Measurements from ENCODE around the gene BBS9.
"Not testable (repeated sequence)": the region's sequence is repeated elsewhere in the genome, so short reads cannot be mapped to it uniquely, and the experiment has no call there.

Gene BBS9

DNA sequence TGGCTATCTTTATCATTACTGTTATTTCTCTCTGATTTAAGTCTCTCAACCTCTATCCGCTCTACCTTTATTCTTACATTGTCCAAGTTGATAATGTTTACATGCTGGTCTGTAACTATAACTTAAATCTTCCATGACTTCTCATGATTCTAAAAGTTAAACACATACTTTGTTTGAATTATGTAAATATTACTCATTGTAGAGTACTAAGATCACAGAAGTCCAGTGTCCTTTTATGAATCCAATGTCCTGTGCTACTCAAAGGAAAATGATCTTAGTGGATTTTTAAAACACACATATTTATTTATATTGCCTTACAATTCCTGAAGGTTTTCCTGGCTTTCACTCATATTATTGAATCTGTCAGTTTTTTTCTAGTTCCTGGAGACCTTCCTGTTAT lies 70.9 kb downstream of the BBS9 start:
- no peak for DNase-seq

DNA sequence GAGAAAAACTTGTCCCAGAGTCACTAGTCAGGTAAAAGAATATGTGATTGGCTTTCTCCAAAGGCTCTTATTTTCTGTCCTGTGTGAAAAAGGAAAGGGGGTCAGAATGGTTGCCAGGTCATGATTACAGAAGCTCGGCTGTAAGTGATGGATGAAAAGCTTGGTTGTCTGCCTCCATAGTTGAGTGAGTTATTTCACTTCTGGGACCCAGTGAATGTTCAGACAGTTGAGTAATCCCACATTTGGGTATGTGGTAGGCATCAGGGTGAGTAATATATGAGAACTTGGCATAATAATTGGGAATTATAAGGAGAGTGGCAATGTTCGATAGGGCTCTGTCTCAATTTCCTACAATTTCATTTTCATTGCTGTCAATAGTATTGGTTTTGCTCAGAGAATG lies 72.5 kb downstream of the BBS9 start:
- no peak for DNase-seq

DNA sequence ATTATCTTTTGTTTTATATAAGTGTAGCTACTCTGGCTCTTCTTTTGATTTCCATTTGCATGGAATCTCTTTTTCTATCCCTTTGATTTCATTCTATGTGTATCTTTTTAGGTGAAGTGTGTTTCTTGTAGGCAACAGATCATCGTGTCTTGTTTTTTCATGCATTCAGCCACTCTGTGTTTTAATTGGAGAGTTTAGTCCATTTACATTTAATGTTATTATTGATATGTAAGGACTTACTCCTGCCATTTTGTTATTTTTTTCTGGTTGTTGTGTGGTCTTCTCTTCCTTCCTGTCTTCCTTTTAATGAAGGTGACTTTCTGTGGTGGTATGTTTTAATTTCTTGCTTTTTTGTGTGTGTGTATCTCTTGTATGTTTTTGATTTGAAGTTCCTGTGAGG lies 81.6 kb downstream of the BBS9 start:
- DNase-seq: no peak

DNA sequence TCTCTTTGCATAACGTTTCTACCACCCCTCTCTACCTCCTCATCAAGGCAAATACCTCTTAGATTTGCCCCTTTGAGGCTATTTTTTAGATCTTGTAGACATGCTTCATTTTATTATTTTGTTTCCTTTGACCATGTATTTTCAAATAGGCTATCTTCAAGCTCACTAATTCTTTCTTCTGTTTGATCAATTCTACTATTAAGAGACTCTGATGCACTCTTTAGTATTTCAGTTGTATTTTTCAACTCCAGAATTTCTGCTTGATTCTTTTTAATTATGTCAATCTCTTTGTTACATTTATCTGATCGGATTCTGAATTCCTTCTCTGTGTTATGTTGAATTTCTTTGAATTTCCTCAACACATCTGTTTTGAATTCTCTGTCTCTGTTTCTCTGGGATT lies 82.8 kb downstream of the BBS9 start:
- DNase-seq: no peak

DNA sequence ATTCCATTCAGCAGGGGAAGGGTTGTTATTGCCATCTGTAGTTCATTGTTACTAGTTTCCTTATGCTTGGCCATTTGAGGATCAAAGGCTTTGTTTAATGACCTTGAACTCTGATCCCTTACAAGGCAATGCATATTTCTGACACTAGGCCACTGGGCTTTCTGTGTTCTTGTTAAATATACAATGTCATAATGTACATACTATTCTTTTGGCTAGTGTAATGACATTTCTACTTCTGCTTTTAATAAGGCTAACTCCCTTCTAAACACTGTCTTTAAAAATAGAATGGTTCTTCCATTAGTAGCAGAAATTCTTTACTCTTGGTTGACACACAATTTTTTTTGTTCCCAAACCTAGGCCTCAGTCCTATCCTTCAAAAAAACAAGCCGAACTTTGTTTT lies 86.6 kb downstream of the BBS9 start:
- DNase-seq: no peak

DNA sequence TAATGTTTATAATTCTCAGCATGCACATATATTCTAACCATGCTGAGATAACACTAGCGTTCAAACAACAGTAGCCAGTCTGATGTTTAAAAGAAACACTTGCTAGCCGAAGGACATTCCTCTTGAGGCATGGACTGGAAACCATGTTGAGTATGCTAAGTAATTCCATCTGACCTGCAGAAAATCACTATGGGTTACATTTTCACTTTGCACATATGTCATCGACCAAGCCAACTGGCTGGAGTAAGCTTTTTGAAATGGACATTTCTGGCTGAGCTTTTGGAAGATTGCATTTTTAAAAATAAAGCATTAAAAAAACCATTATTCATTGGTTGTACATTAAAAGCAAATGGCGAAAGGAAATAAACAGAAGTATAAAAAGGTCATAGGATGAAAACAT lies 88.2 kb downstream of the BBS9 start:
- DNase-seq: no peak

DNA sequence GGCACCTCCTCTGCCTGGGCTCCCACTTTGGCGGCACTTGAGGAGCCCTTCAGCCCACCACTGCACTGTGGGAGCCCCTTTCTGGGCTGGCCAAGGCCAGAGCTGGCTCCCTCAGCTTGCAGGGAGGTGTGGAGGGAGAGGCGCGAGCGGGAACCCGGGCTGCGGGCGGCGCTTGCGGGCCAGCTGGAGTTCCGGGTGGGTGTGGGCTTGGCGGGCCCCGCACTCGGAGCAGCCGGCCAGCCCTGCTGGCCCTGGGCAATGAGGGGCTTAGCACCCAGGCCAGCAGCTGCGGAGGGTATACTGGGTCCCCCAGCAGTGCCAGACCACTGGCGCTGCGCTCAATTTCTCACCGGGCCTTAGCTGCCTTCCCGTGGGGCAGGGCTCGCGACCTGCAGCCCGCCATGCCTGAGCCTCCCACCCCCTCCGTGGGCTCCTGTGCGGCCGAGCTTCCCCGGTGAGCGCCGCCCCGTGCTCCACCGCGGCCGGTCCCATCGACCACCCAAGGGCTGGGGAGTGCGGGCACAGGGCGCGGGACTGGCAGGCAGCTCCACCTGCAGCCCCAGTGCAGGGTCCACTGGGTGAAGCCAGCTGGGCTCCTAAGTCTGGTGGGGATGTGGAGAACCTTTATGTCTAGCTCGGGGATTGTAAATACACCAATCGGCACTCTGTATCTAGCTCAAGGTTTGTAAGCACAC lies 89.6 kb downstream of the BBS9 start:
- not testable (repeated sequence) for DNase-seq

DNA sequence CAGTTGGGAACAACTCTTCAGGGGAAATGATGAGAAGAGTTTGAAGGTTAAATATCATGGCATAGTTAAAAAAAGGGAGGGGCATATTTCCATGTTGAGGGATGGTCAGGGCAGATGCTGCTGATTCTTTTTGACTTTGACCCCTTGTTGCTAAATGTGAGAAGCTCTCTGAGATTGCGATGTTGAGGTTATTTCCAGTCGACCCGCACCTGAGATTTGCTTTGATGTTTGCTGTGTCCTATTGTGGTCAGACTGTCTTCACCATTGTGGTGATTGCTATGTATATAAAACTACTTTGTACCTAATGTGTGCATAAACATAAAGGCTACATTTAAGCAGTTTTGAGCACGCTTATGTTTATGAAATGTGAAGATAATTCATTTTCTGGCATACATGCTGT lies 90.9 kb downstream of the BBS9 start:
- DNase-seq: no peak

DNA sequence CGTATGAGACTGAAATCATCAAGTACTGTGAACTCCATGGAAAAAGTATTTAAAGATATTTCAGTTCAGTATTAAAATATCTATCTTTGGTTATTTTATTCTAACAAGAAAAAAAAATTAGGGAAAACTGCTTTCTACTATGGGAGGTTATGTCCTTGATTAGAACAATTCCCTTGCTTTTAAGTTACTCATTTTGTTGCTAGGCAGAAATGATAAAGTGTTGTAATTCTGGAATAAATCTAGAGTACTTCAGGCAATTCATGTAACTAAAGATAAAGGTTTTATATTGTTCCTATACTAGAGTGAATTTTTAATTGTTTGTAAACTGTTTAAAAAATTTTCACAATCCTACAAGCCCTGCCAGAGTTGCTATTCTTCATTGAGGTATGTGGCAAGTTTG lies 92.0 kb downstream of the BBS9 start:
- no peak for DNase-seq

DNA sequence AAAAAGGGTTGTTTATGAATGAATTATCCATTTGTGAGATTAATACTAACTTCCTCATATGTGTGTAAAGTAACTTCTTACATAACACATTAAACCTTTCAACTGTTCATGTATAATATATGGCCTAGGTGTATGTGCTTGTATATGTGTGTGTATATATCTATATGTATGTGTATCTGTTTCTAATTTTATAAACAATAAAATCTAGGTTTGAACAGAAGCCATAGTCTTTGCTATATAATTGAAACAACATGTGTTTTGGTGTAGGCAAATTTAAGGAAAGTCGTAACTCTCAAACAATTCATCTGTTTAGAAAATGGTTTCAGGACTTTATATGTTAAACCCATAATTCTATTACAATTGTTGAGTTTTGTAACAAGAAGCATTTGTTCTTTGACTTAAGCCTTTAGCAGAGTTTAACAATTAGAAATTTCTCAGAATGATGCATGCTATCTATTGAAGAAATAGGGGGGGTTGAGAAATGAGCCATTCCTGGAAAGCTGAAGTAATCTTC lies 103.3 kb downstream of the BBS9 start:
- no peak for DNase-seq

DNA sequence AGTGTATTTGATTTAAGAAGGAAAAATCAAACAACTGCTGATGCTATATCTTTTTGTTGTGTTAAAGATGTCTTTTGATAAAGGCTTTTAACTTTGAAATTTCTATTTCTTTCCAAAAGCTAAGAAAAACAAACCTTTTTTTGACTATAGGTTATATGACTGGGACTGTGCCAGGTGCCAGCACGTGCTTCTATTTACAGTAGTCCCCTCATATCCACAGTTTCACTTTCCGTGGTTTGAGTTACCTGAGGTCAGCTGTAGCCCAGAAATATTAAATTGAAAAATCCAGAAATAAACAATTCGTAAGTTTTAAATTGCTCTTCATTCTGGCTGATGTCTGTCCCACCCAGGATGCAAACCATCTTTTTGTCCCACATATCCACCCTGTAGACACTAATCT lies 104.3 kb downstream of the BBS9 start:
- no peak for DNase-seq

DNA sequence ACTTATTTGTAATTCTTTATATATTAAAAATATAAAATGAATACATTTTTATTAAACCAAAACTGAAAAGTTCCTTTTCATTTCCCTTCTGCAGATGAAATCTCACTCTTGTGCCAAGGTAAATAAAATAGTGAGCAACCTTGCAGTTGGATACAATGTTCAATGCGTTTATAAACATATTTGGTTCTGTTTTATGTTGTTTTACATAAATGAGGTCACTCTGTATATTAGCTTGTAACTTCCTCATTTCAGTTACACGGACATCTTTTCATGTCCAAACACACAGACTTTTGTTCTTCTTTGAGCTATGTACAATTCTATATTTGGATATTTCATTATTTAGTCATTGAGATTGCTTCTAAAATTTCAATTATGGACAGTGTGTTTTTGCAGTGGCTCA lies 107.7 kb downstream of the BBS9 start:
- DNase-seq: no peak

DNA sequence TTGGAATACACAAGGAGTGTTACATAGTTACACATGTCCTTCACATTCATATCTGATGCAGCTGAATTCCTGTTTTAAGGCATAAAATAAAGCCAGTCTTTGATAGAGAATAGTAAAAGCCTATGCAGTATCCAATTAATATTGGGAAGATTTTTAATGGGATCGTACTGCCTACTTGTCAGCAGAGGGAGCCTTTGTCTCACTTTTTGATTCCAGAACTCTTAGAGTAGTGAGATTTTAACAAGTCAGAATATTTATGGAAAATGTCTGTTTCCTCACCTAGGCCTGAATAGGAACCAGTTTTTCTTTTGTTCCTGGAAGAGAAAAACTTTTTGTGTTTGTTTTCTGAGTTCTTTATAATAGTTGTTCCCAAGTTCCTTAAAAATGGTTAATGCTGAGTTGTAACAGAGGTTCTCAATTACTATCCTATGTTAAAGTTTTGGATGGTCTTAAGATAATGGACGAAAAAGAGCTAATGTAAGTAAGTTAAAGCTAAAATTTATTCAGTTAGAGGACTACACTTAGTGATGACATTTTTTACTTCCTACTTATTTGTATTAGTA lies 114.0 kb downstream of the BBS9 start:
- DNase-seq: no peak

DNA sequence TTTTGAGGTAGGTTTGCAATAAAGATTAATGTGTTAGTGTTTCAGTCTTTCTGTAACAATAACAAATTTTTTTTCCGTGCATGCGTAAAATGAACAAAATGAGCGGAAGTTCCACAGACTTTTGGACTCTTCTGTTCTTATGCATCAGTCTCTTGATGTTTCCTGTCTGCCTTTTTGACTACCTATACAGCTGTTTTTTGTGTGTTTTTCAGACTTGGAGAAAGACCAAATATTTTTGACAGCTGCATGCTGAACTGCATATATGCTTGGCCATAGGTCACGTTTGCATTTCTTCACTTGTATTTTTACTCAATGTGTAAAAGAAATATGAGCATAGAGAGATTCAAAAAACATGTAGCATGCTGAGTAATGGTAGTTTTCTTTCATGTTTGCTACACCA lies 119.3 kb downstream of the BBS9 start:
- DNase-seq: no peak

DNA sequence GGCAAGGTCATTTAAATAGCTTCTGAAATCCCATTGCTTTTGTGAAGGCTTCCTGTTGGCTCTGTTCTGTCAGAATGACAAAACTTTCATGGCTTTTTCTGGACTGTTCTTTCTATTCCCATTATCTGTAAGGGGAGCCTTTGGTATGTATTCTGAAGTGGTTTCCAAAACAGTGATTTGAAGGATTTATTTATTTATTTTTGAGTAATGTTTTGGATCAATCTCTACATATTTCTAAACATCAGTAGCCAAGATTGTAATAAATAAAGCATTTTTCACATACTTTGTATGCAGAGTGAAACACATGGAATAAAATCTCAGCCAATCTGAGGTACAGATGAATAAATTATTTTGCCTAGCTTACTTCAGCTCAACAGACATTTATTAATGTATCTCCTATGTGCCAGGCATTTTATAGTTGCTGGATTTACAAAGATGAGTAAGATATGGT lies 121.1 kb downstream of the BBS9 start:
- no peak for DNase-seq

DNA sequence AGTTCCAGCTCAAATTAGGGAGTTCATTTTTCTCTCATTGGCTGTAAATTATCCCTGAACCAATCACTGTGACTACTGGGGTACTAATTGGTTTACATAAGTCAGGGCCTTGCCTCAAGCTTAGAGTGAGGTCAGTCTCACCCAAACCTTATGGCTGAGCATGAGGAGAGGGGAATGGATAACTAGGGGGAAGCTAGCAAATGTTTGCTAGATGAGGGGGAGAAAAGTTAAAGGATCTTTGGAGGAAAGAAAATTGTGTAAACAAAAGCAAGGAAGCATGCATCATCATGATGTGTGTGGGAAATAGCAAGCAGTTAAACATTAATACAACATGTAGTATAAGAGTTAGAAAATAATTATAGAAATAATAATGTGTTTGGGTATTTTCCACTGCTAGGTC lies 121.9 kb downstream of the BBS9 start:
- no peak for DNase-seq

DNA sequence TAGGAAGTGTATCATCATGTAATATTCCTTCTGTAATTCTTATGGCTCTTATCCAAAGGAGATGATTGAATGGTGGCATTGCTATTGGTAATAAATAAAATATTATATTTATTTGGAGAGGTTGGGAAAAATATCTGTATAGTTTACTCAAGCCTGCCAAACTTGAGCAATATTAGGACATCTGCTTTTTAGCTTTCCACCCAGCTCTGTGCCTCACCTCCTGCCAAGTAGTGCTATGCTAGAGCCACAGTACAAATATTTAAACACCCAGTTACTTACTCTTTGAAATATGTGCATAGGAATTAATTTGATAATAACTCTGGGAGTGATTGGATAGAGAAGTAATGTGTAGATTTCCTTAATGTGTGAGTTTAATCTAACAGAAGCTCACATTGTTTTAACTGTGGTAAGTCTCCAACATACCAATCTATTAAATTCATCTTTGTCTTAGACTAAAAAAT lies 129.2 kb downstream of the BBS9 start:
- DNase-seq: no peak

DNA sequence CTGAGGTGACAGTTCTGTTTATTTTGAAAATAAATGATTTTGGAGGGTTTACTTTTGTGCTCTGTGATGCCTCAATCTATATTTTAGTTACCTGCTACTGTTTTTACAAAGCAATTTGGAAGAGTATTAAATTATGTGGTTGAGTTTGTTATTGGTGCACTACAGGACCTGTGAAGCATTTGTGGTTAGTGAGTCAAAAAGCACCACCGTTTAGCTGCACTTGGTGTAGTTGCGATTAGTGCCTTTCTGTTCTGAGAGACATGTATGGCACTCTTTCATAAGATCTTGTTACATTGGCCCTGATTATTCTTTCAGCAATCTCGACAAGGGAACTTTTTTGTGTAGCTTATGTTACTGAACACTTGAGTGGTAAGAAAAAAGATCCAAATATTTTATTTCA lies 132.2 kb downstream of the BBS9 start:
- DNase-seq: no peak

DNA sequence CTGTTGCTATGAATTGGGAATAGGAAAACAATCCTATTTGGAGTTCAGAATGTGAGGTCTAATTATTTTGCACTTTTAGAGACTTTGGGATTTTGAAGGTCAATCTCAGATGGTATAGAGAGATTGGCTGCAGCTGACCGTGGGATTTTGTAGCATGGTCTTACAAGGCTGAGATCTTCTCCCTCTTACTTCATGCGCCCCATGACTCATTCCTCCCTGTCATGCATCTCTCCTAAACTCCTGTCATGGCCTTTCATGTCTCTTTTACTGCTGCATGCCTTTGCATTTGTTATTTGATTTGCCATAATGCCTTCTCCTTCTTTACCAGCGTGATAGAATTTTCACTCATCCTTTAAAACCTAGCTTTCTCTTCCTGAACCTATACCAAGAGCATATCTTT lies 133.1 kb downstream of the BBS9 start:
- no peak for DNase-seq

DNA sequence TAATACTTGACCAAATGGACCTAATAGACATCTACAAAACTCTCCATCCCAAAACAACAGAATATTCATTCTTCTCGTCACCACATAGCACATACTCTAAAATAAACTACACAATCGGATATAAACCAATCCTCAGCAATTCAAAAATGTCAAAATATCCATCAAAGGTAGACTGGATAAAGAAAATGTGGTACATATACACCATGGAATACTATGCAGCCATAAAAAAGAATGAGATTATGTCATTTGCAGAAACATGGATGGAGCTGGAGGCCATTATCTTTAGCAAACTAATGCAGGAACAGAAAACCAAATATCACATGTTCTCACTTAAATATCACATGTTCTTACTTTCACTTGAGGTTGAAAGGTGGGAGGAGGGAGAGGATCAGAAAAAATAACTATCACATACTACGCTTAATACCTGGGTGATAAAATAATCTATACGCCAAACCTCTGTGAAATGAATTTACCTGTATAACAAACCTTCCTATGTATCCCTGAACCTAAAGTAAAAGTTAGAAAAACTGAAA lies 142.5 kb downstream of the BBS9 start:
- DNase-seq: not testable (repeated sequence)

DNA sequence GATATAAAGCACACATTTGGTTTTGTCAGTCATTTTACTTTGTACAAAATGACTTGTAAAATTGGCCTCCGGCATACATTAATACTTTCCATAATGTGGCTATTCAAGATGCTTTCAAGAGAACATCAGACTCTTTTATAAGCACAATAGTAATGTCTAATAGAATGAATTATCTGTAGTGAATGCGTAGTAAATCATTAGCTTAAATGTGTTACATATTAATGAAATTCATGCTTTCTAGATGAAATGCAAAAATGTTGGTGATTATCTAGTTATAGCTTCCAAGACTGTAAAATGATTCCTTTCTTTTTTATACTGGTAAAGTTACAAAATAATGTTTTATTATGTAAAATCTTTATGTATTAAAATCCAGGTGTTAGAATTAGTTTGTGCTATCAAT lies 144.0 kb downstream of the BBS9 start:
- DNase-seq: no peak

DNA sequence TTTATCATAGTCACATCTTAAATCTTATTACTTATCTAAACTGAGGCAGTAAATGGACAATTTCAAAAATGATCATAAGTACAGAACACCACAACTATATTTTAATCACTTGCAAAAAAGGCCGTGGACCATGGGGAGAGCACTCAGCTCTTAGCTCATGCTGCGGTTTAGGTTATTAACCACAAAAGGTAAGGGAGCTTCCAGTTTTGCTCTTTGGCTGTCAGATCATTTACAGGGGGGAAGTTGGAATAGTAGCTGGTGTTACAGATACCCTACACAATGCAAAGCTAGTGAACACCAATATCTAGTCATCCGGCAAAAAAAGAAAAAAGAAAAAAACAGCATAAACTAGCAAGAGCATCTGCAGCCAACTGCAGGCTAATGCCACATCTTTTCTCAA lies 147.0 kb downstream of the BBS9 start:
- DNase-seq: no peak

DNA sequence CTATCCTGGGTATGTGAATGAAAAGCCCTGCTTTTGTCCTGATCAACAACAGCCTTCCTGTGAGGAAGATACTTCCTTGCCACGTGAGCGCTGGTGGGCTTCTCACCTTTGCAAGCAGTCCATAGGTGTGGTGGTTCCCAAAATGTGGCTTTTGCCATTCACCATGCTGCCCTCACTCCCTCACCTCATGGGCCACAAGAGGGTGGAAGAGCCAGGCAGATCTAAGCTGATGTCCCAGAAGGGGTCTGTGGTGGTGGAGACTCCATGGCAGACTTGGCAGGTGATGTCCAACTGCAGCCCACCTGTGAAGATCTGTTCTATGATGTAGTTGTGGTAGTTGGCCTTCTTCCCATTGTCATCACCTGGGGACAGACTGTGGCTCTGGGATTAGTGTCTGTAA lies 147.4 kb downstream of the BBS9 start:
- no peak for DNase-seq

DNA sequence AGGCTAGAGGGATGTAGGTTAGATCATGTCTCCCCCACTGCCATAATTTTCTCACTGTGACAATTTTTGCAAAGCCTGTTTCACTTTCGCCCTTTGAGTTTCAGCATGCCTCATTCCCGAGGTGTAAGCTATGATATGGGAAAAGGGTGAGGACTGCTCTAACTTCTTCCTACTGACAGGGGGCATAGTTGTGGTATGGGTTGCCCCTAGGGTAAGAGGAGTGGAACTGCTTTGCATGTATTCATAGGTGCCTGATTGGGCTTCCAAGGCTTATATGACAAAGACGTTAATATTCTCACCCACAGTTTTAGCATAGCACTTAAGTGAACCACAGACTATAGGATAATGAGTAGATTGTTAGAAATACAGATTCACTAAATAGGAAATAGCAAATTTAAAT lies 148.7 kb downstream of the BBS9 start:
- no peak for DNase-seq

DNA sequence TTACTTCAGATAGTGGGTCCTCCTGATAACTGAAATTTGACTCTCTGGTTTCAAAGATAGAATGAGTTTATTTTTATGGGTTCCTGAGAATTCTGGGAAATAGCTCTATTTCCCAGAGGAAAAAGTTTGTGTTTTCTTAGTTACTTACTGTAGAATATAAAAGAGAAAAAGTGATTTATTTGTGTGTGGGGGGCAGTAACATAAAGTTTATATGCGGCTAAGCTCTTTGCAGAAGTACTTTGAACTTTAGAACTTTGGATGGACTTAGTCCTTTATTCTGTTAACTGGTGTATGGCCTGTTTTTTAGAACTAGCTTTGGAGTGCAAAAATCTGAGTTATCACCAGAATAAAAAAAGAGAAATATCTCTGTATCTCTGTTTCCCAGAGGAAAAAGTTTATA lies 157.1 kb downstream of the BBS9 start:
- DNase-seq: no peak
